HepG2 (cell line): ENCODE results near the gene STH. TPM values are rescaled to one million over a fixed set of nuclear protein-coding genes. Genes with fewer than 3 reads are reported as not detected.

Experiments used
- AGO1 ChIP-seq: fragments of 200-400 bp; formaldehyde crosslinking; IDR thresholded peaks from 2 replicates; pipeline ENCODE4 v1.6.1; 2017; ENCODE audit warnings: mild to moderate bottlenecking, low read depth, low read length, moderate library complexity; ENCODE audit not compliant: poor library complexity, severe bottlenecking
- ELF4 ChIP-seq: sonication (generic); formaldehyde crosslinking; IDR thresholded peaks from 2 replicates; pipeline ENCODE4 v1.5.0; 2020; ENCODE audit warnings: missing genetic modification reagents, mild to moderate bottlenecking, moderate library complexity, borderline replicate concordance
- GABPA ChIP-seq, 2 experiments: IDR thresholded peaks; 2 replicates each; pipeline ENCODE4 v1.6.1; 2011 to 2016; ENCODE audit warnings: low read depth in 2 of 2, low read length in 1 of 2, missing biosample characterization in 1 of 2, missing genetic modification characterization in 1 of 2
- HHEX ChIP-seq: IDR thresholded peaks from 2 replicates; pipeline ENCODE4 v1.6.1; 2016; ENCODE audit warnings: control low read depth
- KAT7 ChIP-seq: IDR thresholded peaks from 2 replicates; pipeline ENCODE4 v1.6.1; 2018; ENCODE audit warnings: borderline replicate concordance, missing compliant biosample characterization
- KDM5B ChIP-seq: sonication (generic); formaldehyde crosslinking; IDR thresholded peaks from 2 replicates; pipeline ENCODE4 v1.4.0; 2020; ENCODE audit warnings: missing genetic modification reagents, mild to moderate bottlenecking, borderline replicate concordance
- MYC ChIP-seq: sonication (generic); formaldehyde crosslinking; IDR thresholded peaks from 2 replicates; pipeline ENCODE4 v1.9.0; 2021; ENCODE audit warnings: missing genetic modification reagents, borderline replicate concordance
- NCOA2 ChIP-seq: sonication (generic); formaldehyde crosslinking; IDR thresholded peaks from 2 replicates; pipeline ENCODE4 v1.8.0; 2022; ENCODE audit warnings: inconsistent platforms
- PHF20 ChIP-seq: sonication (generic); formaldehyde crosslinking; IDR thresholded peaks from 2 replicates; pipeline ENCODE4 v1.5.0; 2020; ENCODE audit warnings: mild to moderate bottlenecking, missing genetic modification reagents
- PITX1 ChIP-seq: sonication (generic); formaldehyde crosslinking; IDR thresholded peaks from 2 replicates; pipeline ENCODE4 v1.5.1; 2020; ENCODE audit warnings: mild to moderate bottlenecking, missing genetic modification reagents
- SIX4 ChIP-seq: sonication (generic); formaldehyde crosslinking; IDR thresholded peaks from 2 replicates; pipeline ENCODE4 v1.4.0; 2020; ENCODE audit warnings: missing genetic modification reagents
- TAF1 ChIP-seq: sonication (generic); formaldehyde crosslinking; IDR thresholded peaks from 2 replicates; pipeline ENCODE4 v1.4.0; 2020; ENCODE audit warnings: missing genetic modification reagents
- TCF7L2 ChIP-seq: IDR thresholded peaks from 2 replicates; pipeline ENCODE4 v1.6.1; 2011; ENCODE audit warnings: mild to moderate bottlenecking, low read depth, low read length, moderate library complexity
- ZBTB37 ChIP-seq: sonication (generic); formaldehyde crosslinking; IDR thresholded peaks from 2 replicates; pipeline ENCODE4 v1.4.0; 2020; ENCODE audit warnings: mild to moderate bottlenecking, missing genetic modification reagents
- ZMYM2 ChIP-seq: sonication (generic); formaldehyde crosslinking; IDR thresholded peaks from 2 replicates; pipeline ENCODE4 v1.8.0; 2022; ENCODE audit warnings: mild to moderate bottlenecking, missing genetic modification reagents
- ZNF335 ChIP-seq: sonication (generic); formaldehyde crosslinking; IDR thresholded peaks from 2 replicates; pipeline ENCODE4 v1.4.0; 2020; ENCODE audit warnings: missing genetic modification reagents
- ZNF33A ChIP-seq: sonication (generic); formaldehyde crosslinking; IDR thresholded peaks from 2 replicates; pipeline ENCODE4 v1.5.1; 2020; ENCODE audit warnings: missing genetic modification reagents, mild to moderate bottlenecking, moderate library complexity, borderline replicate concordance
- ZNF451 ChIP-seq: sonication (generic); formaldehyde crosslinking; IDR thresholded peaks from 2 replicates; pipeline ENCODE4 v1.5.0; 2020; ENCODE audit warnings: mild to moderate bottlenecking, missing genetic modification reagents
- ZNF547 ChIP-seq: sonication (generic); formaldehyde crosslinking; IDR thresholded peaks from 2 replicates; pipeline ENCODE4 v1.5.1; 2020; ENCODE audit warnings: mild to moderate bottlenecking, missing genetic modification reagents
- ZNF558 ChIP-seq: sonication (generic); formaldehyde crosslinking; IDR thresholded peaks from 2 replicates; pipeline ENCODE4 v1.9.0; 2022; ENCODE audit warnings: mild to moderate bottlenecking, missing genetic modification reagents, borderline replicate concordance
- ZNF562 ChIP-seq: sonication (generic); formaldehyde crosslinking; IDR thresholded peaks from 2 replicates; pipeline ENCODE4 v1.8.0; 2022; ENCODE audit warnings: missing genetic modification reagents, borderline replicate concordance
- ZNF574 ChIP-seq: sonication (generic); formaldehyde crosslinking; IDR thresholded peaks from 2 replicates; pipeline ENCODE4 v1.4.0; 2020; ENCODE audit warnings: missing genetic modification reagents
- polyA plus RNA-seq, 8 experiments: library from polyadenylated mRNA; depleted of rRNA in 3 of 8; stranded (reverse) in 7 of 8; unstranded in 1 of 8; fragments of >200 nt; fragmentation: Illumina TruSeq in 4 of 8; extraction: Trizol in 4 of 8; gene quantifications; 2 replicates each; pipeline versions ENCODE4 v1.2.1 to v1.2.3, GENCODE V29; 2011 to 2016; ENCODE audit warnings: low read depth in 4 of 8, missing spikeins in 1 of 8, mixed read lengths in 1 of 8; ENCODE audit not compliant: insufficient read depth in 1 of 8
- total RNA-seq, 5 experiments: library from RNA; depleted of rRNA; stranded (reverse); fragments of >200 nt; fragmentation: Illumina TruSeq; extraction: Trizol; gene quantifications; 2 replicates each; pipeline ENCODE4 v1.2.3, GENCODE V29; 2016; ENCODE audit warnings: low read depth in 1 of 5
- TF ChIP-seq, protein P1 (sequence below): sonication (generic); formaldehyde crosslinking; IDR thresholded peaks from 2 replicates; pipeline ENCODE4 v1.4.0; 2020; ENCODE audit warnings: missing genetic modification reagents

The STH gene
- total and polyA plus RNA-seq, 2 of the 13 experiments (the other 11 are each of a cell fraction or from before 2014, with no cell fraction given): not detected

GRCh38 chr17:46003907-46004748, 5.1 kb downstream of the STH start (continued):
- peak; percentile 69; the same call in 1 of the 2 replicates for TF ChIP-seq MYC (CRISPR knock-in tag)
- TF ChIP-seq TCF7L2: no peak
- TF ChIP-seq SIX4: peak; percentile 73
- TF ChIP-seq ZBTB37: peak; percentile 93
- no peak for TF ChIP-seq ZNF558 (CRISPR knock-in tag)
- TF ChIP-seq KDM5B (CRISPR knock-in tag): peak; percentile 47; the same call in 1 of the 2 replicates
- peak; percentile 41; the same call in 1 of the 2 replicates for TF ChIP-seq ZMYM2
- TF ChIP-seq ZNF335 (CRISPR knock-in tag): no peak
- no peak for TF ChIP-seq GABPA (IDR thresholded peaks at IDR 0.05; ENCODE audit: low read depth, low read length)
- TF ChIP-seq GABPA (CRISPR knock-in tag; IDR thresholded peaks at IDR 0.05; ENCODE audit: low read depth): no peak
- TF ChIP-seq ZNF562: no peak
- TF ChIP-seq, protein P1, sequence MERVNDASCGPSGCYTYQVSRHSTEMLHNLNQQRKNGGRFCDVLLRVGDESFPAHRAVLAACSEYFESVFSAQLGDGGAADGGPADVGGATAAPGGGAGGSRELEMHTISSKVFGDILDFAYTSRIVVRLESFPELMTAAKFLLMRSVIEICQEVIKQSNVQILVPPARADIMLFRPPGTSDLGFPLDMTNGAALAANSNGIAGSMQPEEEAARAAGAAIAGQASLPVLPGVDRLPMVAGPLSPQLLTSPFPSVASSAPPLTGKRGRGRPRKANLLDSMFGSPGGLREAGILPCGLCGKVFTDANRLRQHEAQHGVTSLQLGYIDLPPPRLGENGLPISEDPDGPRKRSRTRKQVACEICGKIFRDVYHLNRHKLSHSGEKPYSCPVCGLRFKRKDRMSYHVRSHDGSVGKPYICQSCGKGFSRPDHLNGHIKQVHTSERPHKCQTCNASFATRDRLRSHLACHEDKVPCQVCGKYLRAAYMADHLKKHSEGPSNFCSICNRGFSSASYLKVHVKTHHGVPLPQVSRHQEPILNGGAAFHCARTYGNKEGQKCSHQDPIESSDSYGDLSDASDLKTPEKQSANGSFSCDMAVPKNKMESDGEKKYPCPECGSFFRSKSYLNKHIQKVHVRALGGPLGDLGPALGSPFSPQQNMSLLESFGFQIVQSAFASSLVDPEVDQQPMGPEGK (CRISPR knock-in tag): peak; percentile 96
- TF ChIP-seq TAF1: no peak
- no peak; the same call in 1 of the 2 replicates for TF ChIP-seq KAT7
- peak; percentile 64 for TF ChIP-seq ZNF574 (CRISPR knock-in tag)
- 0 out of 2 replicates have a peak, but pooled peaks have one; percentile 43 for TF ChIP-seq ZNF33A (CRISPR knock-in tag)
- peak; percentile 68 for TF ChIP-seq NCOA2 (CRISPR knock-in tag)
- TF ChIP-seq ELF4 (CRISPR knock-in tag): 0 out of 2 replicates have a peak, but pooled peaks have one; percentile 24
- no peak for TF ChIP-seq AGO1
- peak; percentile 87 for TF ChIP-seq PITX1 (CRISPR knock-in tag)
- no peak; the same call in 1 of the 2 replicates for TF ChIP-seq ZNF547 (CRISPR knock-in tag)
- TF ChIP-seq ZNF451 (CRISPR knock-in tag): no peak
- no peak for TF ChIP-seq PHF20 (CRISPR knock-in tag)
- TF ChIP-seq HHEX (CRISPR knock-in tag): no peak
